HepG2 (cell line): ENCODE data around the gene TPM2. TPM values are rescaled to one million over a fixed set of nuclear protein-coding genes. Genes with fewer than 3 reads are reported as not detected.

Source experiments
- MAFG ChIP-seq: sonication (generic); formaldehyde crosslinking; IDR thresholded peaks from 2 replicates; pipeline ENCODE4 v1.5.1; 2020; ENCODE audit warnings: mild to moderate bottlenecking, missing genetic modification reagents
- MIER3 ChIP-seq: IDR thresholded peaks from 2 replicates; pipeline ENCODE4 v1.6.1; 2016; ENCODE audit warnings: missing compliant biosample characterization, borderline replicate concordance
- MNT ChIP-seq: fragments of 450-650 bp; IDR thresholded peaks from 2 replicates; pipeline ENCODE4 v1.6.1; 2016
- MTA1 ChIP-seq: sonication (generic); formaldehyde crosslinking; IDR thresholded peaks from 2 replicates; pipeline ENCODE4 v1.4.0; 2020; ENCODE audit warnings: missing genetic modification reagents, mild to moderate bottlenecking, borderline replicate concordance
- NR2F6 ChIP-seq, 2 experiments: IDR thresholded peaks; 2 replicates each; pipeline ENCODE4 v1.6.1; 2016; ENCODE audit warnings: antibody characterized with exemption in 1 of 2, mild to moderate bottlenecking in 1 of 2
- PHB2 ChIP-seq: fragments of 450-650 bp; IDR thresholded peaks from 2 replicates; pipeline ENCODE4 v1.6.1; 2018; ENCODE audit not compliant: partially characterized antibody
- REST ChIP-seq, 2 experiments: IDR thresholded peaks; 2 replicates each; pipeline ENCODE4 v1.6.1; 2011 to 2012; ENCODE audit warnings: low read length in 2 of 2, borderline replicate concordance in 1 of 2, low read depth in 1 of 2, mild to moderate bottlenecking in 1 of 2, moderate library complexity in 1 of 2
- SRSF1 ChIP-seq: fragments of 200-400 bp; formaldehyde crosslinking; optimal IDR thresholded peaks from 2 replicates; pipeline ENCODE3; 2017; ENCODE audit warnings: mild to moderate bottlenecking, low read depth, low read length, moderate library complexity
- TBP ChIP-seq: sonication (generic); formaldehyde crosslinking; IDR thresholded peaks from 2 replicates; pipeline ENCODE4 v1.5.0; 2020; ENCODE audit warnings: missing genetic modification reagents
- THAP11 ChIP-seq: IDR thresholded peaks from 2 replicates; pipeline ENCODE4 v1.6.1; 2016; ENCODE audit warnings: missing biosample characterization, missing genetic modification reagents
- TOE1 ChIP-seq: sonication (generic); formaldehyde crosslinking; IDR thresholded peaks from 2 replicates; pipeline ENCODE4 v1.4.0; 2020; ENCODE audit warnings: mild to moderate bottlenecking, missing genetic modification reagents
- U2AF1 ChIP-seq: fragments of 200-400 bp; formaldehyde crosslinking; optimal IDR thresholded peaks from 2 replicates; pipeline ENCODE3; 2017; ENCODE audit warnings: mild to moderate bottlenecking, low read depth, low read length
- ZNF225 ChIP-seq: sonication (generic); formaldehyde crosslinking; IDR thresholded peaks from 2 replicates; pipeline ENCODE4 v1.4.0; 2020; ENCODE audit warnings: mild to moderate bottlenecking, missing genetic modification reagents
- ZNF660 ChIP-seq: sonication (generic); formaldehyde crosslinking; IDR thresholded peaks from 2 replicates; pipeline ENCODE4 v1.5.1; 2020; ENCODE audit warnings: mild to moderate bottlenecking, low read depth, missing genetic modification reagents, borderline replicate concordance
- polyA plus RNA-seq, 8 experiments: library from polyadenylated mRNA; depleted of rRNA in 3 of 8; stranded (reverse) in 7 of 8; unstranded in 1 of 8; fragments of >200 nt; fragmentation: Illumina TruSeq in 4 of 8; extraction: Trizol in 4 of 8; gene quantifications; 2 replicates each; pipeline versions ENCODE4 v1.2.1 to v1.2.3, GENCODE V29; 2011 to 2016; ENCODE audit warnings: low read depth in 4 of 8, missing spikeins in 1 of 8, mixed read lengths in 1 of 8; ENCODE audit not compliant: insufficient read depth in 1 of 8
- total RNA-seq, 5 experiments: library from RNA; depleted of rRNA; stranded (reverse); fragments of >200 nt; fragmentation: Illumina TruSeq; extraction: Trizol; gene quantifications; 2 replicates each; pipeline ENCODE4 v1.2.3, GENCODE V29; 2016; ENCODE audit warnings: low read depth in 1 of 5
- TF ChIP-seq, protein P1 (sequence below): sonication (generic); formaldehyde crosslinking; IDR thresholded peaks from 2 replicates; pipeline ENCODE4 v1.4.0; 2020; ENCODE audit warnings: missing genetic modification reagents, borderline replicate concordance
- TF ChIP-seq, protein P2 (sequence below): sonication (generic); formaldehyde crosslinking; conservative IDR thresholded peaks from 2 replicates; pipeline ENCODE4 v1.5.0; 2020; ENCODE audit warnings: missing genetic modification reagents
- TF ChIP-seq, protein P3 (sequence below): sonication (generic); formaldehyde crosslinking; IDR thresholded peaks from 2 replicates; pipeline ENCODE4 v1.9.0; 2021; ENCODE audit warnings: missing genetic modification reagents, mild to moderate bottlenecking, borderline replicate concordance

Gene TPM2
- total and polyA plus RNA-seq, 2 of the 13 experiments (the other 11 are each of a cell fraction or from before 2014, with no cell fraction given) = 3.1 to 10.7 TPM

GRCh38 chr9:35657546-35658136, 32.1 kb downstream of the TPM2 start, which contains the start of gene RMRP (continued):
- TF ChIP-seq SRSF1 = no peak
- TF ChIP-seq, protein P1, sequence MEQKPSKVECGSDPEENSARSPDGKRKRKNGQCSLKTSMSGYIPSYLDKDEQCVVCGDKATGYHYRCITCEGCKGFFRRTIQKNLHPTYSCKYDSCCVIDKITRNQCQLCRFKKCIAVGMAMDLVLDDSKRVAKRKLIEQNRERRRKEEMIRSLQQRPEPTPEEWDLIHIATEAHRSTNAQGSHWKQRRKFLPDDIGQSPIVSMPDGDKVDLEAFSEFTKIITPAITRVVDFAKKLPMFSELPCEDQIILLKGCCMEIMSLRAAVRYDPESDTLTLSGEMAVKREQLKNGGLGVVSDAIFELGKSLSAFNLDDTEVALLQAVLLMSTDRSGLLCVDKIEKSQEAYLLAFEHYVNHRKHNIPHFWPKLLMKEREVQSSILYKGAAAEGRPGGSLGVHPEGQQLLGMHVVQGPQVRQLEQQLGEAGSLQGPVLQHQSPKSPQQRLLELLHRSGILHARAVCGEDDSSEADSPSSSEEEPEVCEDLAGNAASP (CRISPR knock-in tag) = peak; percentile 71; the same call in 1 of the 2 replicates
- no peak for TF ChIP-seq ZNF660 (CRISPR knock-in tag)
- peak; percentile 94 for TF ChIP-seq MTA1 (CRISPR knock-in tag)
- TF ChIP-seq REST (IDR thresholded peaks at IDR 0.05; ENCODE audit: borderline replicate concordance in 1 of 2, low read depth in 1 of 2, low read length in 2 of 2) = peak in 1 of 2 experiments; percentile 65; a peak in 2 of 4 replicates
- no peak for TF ChIP-seq U2AF1
- TF ChIP-seq THAP11 (CRISPR knock-in tag) = peak; percentile 91
- TF ChIP-seq, protein P2, sequence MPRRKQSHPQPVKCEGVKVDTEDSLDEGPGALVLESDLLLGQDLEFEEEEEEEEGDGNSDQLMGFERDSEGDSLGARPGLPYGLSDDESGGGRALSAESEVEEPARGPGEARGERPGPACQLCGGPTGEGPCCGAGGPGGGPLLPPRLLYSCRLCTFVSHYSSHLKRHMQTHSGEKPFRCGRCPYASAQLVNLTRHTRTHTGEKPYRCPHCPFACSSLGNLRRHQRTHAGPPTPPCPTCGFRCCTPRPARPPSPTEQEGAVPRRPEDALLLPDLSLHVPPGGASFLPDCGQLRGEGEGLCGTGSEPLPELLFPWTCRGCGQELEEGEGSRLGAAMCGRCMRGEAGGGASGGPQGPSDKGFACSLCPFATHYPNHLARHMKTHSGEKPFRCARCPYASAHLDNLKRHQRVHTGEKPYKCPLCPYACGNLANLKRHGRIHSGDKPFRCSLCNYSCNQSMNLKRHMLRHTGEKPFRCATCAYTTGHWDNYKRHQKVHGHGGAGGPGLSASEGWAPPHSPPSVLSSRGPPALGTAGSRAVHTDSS = no peak; the same call in none of the 2 replicates
- peak; percentile 96 for TF ChIP-seq MIER3 (CRISPR knock-in tag)
- TF ChIP-seq, protein P3, sequence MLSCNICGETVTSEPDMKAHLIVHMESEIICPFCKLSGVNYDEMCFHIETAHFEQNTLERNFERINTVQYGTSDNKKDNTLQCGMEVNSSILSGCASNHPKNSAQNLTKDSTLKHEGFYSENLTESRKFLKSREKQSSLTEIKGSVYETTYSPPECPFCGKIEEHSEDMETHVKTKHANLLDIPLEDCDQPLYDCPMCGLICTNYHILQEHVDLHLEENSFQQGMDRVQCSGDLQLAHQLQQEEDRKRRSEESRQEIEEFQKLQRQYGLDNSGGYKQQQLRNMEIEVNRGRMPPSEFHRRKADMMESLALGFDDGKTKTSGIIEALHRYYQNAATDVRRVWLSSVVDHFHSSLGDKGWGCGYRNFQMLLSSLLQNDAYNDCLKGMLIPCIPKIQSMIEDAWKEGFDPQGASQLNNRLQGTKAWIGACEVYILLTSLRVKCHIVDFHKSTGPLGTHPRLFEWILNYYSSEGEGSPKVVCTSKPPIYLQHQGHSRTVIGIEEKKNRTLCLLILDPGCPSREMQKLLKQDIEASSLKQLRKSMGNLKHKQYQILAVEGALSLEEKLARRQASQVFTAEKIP = no peak
- peak; percentile 49; the same call in 1 of the 2 replicates for TF ChIP-seq TBP (CRISPR knock-in tag)
- no peak for TF ChIP-seq PHB2
- peak; percentile 36; the same call in 1 of the 2 replicates for TF ChIP-seq NR2F6 (IDR thresholded peaks at IDR 0.05)
- peak; percentile 76 for TF ChIP-seq NR2F6 (CRISPR knock-in tag; IDR thresholded peaks at IDR 0.05)
- TF ChIP-seq ZNF225 (CRISPR knock-in tag) = peak; percentile 89
- no peak for TF ChIP-seq MAFG
- 0 out of 2 replicates have a peak, but pooled peaks have one; percentile 34 for TF ChIP-seq TOE1 (CRISPR knock-in tag)
- TF ChIP-seq MNT = peak; percentile 93
